GM19455 (cell line): ENCODE results near the gene PTPRG.
"Not testable (repeated sequence)": the region's sequence is repeated elsewhere in the genome, so short reads cannot be mapped to it uniquely, and the experiment has no call there.

Source experiments
- ATAC-seq: cut with Tn5 transposase; IDR thresholded peaks from one replicate; pipeline ENCODE4 v1.9.1; 2021; ENCODE audit not compliant: unreplicated experiment

Gene PTPRG

DNA sequence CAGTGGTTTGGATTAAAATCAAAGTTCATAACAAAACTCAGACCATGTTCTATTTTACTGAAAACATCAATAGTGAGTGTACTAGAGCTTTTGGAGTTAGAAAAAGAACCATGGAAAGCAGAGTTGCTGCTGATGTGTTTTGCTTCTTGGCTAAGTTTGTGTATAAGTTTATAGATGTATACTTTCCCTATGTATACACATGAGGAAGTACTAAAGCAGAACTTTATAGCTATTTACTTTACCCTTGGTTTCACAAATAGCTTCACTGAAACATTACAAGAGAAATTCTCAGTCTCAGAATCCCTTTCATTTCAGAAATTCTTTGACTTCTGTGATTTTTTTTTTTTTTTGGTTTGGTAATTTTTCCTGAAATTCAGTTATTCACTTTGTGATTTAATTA lies 229.0 kb downstream of the PTPRG start:
- ATAC-seq: no peak

DNA sequence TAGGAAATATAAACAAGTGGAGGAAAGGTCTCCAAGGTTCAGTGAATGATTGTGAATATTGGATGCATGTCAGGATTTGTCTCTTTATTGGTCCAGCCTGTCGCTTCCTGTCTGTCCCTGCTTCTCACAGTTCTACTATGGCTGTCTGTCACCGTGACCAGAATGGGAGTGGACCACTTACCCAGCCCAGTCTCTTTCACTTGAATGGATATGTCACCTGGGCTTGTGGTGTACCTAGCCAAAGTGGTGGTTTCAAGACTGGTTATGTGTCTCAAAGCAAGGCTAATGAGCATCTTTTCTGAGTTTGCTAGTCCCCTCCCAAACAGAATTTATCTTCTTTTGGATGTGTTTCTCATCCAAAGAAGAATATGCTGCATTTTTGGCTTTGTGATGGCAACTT lies 231.7 kb downstream of the PTPRG start:
- no peak for ATAC-seq

DNA sequence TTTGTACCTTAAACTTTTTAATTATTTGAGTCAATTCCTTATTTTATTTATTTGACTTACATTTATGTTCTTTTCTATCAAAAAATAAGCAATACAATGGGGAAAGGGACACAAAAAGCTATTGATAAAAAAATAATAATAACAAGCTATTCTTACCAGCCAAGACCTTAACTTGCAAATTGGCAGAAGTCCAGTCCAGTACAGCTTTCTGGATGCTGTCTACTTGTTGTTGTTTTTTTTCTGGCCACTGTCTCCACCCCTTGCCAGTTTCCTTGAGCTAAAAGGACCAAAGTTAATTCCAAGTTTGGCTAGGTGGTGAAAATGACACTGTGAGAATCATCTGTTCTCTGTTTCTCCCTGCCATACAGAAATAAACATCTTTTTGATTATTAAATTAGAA lies 232.2 kb downstream of the PTPRG start:
- ATAC-seq: no peak

- ATAC-seq: no peak
These were observed 233.0 kb downstream of the PTPRG start for GRCh38 chr3:61794341-61794740.

GRCh38 chr3:61794961-61795360 lies 233.6 kb downstream of the PTPRG start:
- no peak for ATAC-seq

DNA sequence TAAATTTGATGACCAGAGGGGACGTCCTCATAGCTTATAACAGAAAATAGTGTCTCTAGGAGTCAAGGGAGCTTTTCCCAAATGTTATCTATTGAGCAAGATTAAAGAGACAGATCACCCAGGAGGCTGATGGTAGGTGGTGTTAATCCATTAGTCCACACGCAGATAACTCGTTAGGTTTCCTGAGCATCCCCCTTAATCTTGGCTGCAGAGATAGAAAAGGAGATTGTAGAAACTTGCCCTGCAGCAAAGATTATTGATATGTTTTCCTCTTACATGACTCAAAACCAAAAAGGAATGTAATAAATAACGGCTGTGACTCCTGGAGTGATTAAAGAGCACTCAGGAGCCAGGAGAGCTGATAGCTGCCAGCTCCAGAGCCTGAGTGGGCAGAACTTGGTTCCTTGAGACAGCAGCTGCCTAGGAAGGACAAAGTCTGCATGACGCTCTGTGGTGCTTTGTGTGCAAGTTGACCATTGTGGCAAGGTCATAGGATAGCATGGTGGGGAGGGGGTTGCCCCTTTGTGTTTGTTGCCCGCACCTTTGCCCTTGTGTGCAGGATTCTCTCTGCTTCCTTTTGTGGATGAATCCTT lies 234.8 kb downstream of the PTPRG start:
- no peak for ATAC-seq

DNA sequence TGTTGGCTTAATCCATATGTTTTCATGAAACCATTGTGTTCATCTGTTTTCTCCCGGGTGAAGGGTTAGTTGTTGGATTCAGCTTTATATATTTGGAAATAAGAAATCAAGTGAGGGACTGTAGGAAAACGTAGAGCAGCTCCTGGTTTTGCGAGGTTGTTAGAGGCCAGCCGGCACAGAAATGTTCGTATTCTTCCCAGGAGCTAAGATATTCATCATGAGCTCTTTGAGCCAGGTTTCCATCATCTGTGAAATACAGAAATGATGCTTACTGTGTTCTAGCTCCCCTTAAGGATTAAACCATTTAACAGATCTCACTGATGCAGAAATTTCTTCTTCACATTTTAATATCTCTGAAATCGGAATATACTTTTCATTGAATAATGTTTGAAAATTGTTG lies 235.5 kb downstream of the PTPRG start:
- no peak for ATAC-seq

DNA sequence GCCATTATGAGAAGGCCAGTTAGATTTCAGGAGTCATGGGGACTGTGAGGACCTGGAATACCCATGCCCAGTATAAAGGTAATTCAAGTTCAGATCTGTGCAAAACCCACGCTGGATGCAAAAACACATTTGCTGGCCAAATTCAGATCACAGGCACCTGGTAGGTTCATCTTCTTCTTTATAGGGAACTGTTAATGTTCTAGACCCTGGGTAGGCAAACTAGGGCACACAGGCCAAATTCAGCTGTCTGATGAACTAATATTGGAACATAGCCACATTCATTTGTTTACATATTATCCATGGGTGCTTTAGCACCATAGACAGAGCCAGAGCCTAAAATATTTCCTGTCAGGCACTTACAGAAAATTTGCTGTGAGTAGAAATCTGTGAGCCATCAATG lies 241.4 kb downstream of the PTPRG start:
- ATAC-seq: no peak

- ATAC-seq: no peak
These were observed 242.6 kb downstream of the PTPRG start for GRCh38 chr3:61803983-61804382.

- no peak for ATAC-seq
These were observed 243.4 kb downstream of the PTPRG start for GRCh38 chr3:61804782-61805181.

DNA sequence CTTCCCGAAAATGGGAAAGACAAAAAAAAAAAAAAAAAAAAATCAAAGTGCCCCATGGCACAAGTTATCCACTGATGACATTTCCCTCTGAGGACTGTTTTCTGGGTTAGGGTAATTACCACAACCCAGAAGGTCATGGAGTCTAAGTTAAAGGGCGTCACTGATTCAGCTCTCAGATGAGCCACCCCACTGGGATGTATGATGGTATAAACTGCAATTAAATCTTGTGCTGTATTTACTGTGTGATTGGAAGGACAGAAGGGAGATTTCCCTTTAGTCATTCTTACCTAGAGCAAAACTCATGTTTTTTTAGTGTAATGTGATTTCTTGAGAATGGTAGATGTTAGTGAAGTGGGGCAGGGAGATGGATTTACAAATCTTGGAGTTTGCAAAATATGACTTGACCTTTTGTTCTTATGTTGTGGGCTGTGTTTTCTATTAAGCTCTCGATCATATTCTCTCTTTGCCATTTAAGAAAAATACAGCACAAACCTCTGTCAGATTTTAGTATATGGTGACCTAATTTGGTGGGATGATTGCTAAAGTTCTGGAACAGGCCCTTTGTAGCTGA lies 244.2 kb downstream of the PTPRG start:
- no peak for ATAC-seq

- no peak for ATAC-seq
These were observed 245.4 kb downstream of the PTPRG start for GRCh38 chr3:61806810-61807209.

DNA sequence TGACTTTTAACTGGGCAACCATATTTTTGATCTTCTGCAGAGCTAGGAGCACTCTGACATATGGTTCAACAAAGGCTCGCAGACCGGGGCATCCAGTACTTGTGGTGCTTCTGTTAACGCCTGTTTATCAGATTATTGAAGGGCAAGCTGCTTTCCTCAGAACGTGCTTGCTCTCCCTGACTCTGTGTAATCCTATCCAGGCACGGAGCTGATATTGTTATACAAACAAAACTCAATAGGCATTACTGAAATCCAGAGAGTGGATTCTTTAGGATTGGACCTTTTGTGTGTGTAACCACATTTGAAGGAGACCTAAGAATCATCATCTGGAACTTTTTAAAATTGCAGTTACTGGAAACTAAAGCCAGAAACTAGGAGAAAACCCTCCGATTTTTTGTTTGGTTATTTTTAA lies 246.5 kb downstream of the PTPRG start:
- ATAC-seq: no peak

- ATAC-seq: no peak
These were observed 247.2 kb downstream of the PTPRG start for GRCh38 chr3:61808526-61808925.

- ATAC-seq: no peak
These were observed 247.6 kb downstream of the PTPRG start for GRCh38 chr3:61808999-61809398.

DNA sequence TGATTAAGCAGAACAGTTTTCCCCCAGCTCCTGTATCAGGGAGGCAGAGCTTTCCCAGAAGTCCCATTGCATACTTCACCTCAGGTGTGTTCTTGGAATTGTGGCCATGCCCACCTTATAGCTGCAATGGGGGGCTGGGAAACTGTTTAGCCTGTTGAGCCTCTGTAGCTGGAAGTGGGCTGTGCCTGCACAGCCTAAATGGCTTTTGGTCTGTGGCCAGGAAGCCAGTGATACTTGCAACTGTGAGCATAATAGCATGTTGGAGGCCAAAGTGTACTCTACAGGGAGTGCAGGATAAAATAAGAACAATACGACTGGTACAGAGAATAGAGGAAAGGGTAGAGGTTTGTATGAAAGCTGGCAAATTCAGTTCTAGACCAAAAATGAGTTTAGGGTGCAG lies 248.5 kb downstream of the PTPRG start:
- ATAC-seq: no peak

DNA sequence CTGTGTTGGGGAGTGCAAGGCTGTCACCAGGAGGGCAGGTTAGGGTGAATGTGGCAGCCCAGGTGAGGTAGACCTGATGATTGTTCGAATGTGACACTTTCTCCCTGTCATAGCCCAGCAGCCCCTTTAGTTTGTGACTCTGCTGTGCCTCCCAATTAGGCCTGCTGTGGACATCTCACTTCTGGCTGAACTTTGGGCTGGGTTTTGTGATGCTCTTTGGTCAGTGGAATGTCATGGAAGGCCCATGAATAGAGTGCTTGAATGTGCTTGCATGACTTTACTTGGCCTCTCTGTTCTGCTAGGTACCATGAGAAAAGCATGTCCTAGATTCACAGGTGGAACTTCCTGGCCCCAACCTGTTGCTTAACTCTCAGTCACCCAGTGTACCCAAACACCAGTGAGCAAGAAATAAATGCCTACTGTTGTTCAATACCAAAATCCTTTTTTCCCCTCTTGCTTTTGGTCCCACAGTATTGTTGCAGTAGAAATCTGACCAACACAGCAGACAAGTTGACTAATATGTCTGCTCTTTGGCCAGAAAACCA lies 249.7 kb downstream of the PTPRG start:
- no peak for ATAC-seq

DNA sequence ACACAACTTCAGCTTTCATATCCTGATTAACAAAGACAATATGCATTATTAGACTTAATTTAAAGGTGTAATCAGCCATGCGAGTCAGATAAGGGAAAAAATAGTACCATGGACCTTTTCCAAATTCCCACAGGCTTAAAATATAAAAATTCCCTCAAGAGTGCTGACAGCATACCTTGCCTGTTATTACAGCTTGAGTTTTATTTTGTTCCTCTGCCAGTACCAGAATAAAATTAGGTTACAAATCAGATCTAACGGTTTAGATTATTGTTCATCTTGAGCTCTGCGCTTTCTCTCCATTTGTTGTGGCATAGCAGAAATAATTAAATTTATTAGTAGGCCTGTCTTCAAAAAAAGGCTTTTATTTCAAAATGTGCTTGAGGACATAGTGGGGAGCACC lies 250.3 kb downstream of the PTPRG start:
- no peak for ATAC-seq

DNA sequence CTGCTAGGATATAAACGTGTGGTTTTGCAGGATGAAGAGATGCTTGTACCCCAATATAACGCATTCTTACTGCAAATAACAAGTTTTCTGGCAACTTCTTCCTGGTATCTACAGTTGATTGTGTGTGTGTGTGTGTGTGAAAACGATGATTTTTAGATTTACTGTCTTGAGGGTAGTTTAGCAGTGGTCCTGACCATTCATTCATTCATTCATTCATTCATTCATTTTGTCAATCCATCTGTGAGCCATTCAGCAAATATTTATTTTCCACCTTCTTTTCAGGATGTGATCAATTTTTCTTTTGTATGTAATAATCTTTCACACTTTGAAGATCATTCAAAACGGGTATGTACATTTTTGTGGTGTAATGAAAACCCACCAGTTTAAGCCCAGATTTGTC lies 250.7 kb downstream of the PTPRG start:
- ATAC-seq: no peak

DNA sequence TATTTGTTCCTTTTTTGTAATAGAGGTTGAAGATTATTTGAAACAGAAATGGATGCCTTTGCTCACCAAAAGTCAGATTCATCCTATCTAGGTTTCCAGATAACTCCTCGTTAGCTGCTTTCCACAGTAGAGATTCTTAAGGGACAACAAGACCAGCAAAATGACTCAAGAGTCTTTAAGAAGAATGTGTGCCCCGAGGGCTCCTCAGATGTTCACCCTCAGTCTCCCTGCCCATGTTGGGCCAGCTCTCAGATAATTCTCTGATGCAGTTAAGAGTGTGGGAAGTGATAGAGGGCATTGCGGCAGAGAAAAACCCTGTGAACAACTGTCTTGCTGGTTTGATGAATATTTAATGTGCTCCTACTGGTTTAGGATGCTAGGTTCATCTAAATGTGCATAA lies 251.1 kb downstream of the PTPRG start:
- no peak for ATAC-seq

DNA sequence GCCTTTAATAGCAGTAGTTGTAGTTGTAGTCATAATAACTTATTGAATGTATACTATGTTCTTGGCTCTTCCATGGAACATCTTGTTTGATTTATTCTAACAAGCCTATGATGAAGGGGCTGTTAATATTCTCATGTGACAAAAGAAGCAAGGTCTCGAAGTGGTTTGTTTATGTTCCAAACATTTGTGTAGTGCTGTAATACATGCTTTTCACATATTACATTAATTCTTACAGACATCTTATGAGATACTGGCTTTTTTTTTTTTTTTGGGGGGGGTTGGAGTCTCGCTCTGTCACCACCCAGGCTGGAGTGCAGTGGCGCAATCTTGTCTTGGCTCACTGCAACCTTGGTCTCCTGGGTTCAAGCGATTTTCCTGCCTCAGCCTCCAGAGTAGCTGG lies 252.3 kb downstream of the PTPRG start:
- no peak for ATAC-seq

DNA sequence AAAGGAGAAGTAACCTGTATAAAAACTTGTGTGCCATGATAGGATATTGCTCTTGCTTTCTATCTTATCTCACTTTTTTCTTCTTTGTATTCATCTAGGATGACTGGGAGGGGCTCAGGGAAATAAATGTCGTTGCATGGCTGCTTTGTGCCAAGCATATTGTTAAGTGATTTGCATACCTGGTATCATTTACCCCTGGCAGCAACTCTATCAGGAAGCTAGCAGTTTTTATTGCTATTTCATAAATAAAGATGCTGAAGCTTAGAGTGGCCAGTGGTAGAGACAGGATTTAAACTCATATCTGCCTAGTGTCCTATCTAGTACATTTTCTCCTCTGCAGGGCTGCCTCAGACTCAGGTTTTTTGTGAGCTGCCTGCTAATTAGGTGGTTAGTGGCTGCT lies 253.3 kb downstream of the PTPRG start:
- no peak for ATAC-seq

DNA sequence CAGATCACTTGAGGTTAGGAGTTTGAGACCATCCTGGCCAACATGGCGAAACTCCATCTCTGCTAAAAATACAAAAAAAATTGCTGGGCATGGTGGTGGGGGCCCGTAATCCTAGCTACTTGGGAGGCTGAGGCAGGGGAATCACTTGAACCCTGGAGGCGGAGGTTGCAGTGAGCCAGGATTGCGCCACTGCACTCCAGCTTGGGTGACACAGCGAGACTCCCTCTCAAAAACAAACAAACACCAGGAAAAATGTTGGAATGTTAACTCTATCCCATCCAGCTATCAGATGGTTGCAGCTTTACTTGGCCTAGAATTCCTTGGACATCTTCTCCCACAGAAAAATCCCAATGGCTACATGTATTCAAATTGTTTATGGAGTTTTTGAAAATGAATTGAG lies 254.9 kb downstream of the PTPRG start:
- not testable (repeated sequence) for ATAC-seq
